Mesenteric fat pad (tissue), 1 donor: ENCODE results near the gene GRPEL2. TPM values are rescaled to one million over a fixed set of nuclear protein-coding genes. Genes with fewer than 3 reads are reported as not detected.
"Not testable (repeated sequence)": the region's sequence is repeated elsewhere in the genome, so short reads cannot be mapped to it uniquely, and the experiment has no call there.

ENCODE experiments used
- DNase-seq: peaks from one replicate; pipeline ENCODE4 v3.0.0-alpha.2; 2020; ENCODE audit warnings: low spot score
- total RNA-seq: library from RNA; stranded (reverse); fragmentation: NEBNext Ultra II Directional; extraction: Animal tissue kit (Norgen Biotek cat#: 25700); gene quantifications from one replicate; pipeline ENCODE4 v1.2.1, GENCODE V29; 2021
- donor health status: DM: yes; HTN: yes; CAD: no.

GRPEL2 gene
- total RNA-seq, 1 donor from 2014 or later, result 22.7 TPM

DNA sequence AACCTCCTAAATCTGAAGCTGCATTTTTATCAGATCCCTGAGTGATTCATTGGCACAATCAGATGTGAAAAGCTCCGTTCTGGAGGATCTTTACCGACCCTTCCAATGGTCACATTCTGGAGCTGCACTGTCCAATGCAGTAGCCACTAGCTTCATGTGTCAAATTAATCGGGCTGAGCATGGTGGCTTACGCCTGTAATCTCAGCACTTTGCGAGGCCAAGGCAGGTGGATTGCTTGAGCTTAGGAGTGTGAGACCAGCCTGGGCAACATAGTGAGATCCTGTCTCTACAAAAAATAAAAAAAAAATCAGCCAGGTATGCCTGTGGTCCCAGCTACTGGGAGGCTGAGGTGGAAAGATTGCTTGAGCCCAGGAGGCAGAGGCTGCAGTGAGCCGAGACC, 30.1 kb downstream of the GRPEL2 start:
- no peak for DNase-seq

DNA sequence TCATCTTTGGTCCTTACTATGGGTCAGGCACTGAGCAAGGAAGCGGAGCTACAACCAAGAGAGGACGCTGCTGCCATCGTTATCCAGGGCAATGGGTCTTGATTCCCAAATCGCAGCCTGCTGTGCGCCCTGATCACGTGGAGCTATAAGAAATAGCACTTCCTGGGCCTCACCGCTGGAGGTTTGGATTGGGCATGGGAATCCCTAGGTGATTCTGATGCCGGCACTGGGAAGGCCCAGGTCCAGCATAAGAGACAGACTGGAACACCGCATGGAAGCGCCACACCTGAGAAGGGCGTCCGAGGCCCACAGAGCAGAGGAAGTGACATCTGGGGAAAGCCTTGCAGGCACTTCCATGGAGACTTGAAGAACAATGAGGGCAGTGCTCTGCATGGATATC, 30.8 kb downstream of the GRPEL2 start:
- DNase-seq, result no peak

DNA sequence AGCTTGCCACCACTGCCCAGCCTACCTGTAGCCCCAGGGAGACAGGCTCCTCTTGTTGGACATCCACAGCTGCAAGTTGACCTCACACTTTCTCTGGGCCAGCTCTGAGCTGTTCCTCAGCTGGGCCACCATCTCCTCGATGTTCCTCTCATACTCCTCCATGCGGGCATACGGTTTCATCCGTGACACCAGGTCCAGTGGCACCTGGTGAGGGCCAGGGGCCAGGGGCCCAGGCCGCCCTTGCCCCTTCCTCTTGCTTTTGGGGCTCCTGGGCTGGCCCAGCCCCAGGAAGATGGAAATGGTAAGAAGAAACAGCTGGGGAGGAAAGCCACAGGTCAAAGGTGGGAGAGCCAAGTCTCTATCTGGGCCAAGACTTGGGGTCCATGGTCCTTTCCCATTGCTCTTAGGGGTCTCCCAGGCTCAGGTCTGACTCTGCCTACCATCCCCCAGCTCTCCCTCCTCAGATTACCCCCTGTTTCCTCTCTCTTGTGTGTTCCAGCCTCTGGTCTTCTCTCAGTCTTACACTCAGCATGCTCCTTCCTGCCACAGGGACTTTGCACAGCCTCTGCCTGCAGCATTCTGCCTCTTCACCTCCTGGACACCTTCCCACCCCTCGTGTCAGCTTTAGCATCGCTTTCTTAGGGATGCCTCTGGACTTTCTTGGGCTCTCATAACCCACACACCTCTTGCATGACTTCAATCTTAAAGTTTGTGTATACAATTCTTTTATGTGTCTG, 31.6 kb downstream of the GRPEL2 start:
- DNase-seq, result no peak

DNA sequence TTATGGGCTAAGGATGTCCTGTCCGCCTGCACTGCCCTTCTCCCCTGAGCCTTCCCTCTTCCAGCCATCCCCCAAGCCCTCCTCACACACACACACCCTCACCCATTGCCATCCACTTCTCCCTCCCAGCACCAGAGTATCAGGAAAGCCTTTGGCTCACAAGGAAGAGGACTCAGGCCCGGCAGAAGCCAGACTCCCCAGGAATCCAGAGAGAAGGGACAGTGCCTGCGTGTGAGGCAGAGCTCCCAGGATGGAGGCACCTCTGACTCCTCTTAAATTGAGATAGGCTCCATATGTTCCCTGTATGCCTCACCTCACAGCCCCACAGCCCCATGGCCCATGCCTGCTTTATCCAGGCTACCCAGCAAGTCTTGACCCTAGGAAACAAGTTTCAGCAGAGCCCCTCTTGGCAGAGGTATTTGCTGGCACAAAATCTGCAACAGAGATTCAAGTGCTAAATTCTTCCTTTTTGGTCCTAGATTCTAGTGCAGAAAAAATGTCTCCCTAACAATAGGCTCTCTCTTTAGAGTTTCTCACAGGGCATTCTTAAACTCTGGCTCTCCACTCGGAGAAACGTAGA, 33.0 kb downstream of the GRPEL2 start:
- peak; percentile 65 for DNase-seq

DNA sequence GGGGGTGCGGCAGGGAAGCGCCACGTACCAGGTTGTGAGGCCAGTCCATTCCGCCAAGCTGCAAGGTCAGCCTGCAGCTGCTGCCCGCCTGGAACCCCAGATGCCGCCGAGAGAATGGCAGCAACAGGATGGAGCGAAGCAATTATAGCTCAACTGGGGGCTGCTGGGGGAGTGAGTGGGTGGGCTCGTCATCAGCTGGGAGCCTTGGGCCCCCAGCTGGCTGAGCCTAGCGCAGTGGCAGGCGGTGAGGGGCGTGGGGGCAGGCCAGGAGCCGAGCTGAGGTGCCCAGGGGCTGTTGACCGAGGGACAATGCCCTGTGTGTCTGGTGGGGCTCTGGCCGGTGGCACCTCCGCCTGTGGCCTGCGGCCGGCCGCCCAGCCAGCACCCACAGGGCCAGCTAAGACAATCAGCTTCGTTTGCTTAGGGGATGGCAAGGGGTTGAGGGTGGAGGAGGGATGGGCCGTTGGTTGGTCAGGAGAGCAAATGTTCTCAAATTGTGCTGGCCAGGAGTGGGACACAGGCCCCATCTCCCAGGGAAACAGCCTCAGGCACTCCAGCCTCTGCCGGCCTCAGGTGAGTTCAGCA, 34.0 kb downstream of the GRPEL2 start, which contains the start of gene IL17B:
Gene IL17B (minus strand): TSS at position 116 of the 585 bp plus-strand sequence. CDS start 67 bp downstream, at position 49.
- peak; percentile 78 for DNase-seq

DNA sequence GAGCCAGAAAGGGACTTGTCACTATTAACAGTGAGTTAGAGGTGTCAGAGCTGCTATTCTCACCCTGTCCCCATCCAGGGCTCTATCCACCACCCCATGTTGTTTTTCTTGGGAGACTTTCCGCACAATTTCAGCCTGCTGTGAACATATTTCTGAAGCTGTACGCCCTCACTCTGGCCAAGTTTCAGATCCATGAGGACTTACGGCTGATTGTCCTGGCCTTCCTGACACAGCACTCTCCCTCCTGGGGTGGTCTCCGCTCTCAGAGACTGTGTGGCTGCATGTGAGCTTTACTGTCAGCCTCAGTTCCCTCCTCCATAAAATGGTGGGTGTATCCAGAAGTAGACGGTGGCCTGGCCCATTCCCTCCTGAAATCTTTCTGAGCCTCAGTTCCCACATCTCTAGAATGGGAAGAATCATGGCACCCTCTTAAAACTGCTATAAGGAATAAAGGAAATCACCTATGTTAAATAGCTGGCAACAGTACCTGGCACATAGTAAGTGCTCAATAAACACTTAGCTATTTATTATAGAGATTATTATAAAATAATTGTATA, 34.6 kb downstream of the GRPEL2 start:
- no peak for DNase-seq

DNA sequence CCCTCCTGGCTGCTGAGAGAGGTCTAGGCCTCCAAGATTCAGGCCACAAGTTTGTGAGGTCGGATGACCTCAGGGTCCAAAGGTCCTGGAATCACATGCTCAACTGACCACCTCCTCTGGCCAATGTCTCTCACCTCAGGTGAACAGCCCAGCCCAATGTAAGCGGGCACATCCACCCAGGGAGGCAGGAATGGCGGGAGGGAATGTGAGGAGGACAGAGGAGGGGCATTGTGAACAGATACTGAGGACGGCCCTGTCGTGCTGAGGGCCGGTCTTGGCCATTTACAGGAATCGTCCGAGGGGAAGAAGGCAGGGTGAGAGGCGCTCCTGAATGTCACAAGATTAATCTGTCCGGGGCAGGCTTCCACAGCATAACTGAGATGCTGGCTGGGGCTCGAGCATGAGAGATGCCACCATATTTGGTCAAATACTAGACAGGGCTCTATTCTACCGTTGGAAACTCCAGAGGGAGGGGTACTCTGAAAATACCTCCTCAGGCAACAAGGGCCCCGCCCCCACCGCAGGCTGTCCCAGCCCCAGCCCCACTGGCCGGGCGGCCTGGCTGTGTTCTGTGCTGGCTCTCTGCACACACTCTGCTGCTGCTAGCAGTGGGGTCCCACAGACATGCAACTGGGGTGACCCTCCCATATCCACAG, 35.3 kb downstream of the GRPEL2 start:
- DNase-seq, result no peak

DNA sequence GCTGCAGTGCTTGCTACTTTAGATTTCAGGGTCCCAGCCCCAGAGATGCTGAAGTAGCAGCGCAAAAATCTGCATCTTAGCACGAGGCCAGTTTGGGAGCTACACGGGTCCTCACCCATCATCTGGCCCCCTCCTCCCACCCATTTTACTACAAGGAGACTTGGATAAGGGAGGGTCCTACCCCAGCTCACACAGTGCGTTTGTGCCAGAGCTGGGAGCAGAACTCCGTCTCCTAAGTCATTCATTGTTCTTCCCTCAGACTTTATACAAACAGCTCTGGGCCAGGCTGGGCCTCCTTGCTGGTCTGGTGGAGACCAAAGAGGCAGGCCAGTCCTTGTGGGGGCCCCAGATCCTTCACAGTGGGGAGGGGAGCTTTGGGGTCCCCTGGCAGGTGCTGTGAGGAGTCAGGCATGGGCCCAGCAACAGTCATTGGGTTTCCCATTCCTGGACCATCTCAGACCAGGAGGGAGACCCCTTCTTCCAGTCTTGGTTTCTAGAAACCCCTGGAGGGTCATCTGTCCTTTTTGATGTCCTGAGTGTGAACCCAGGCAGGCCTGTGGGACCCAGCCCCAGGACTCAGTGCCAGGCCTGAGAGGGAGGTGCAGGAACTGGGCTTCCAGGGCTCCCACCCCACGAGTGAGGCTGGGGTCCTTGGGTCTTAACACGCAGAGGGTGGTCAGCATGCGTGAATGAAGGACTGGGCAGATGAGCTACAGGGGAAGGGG, 36.1 kb downstream of the GRPEL2 start:
- no peak for DNase-seq

DNA sequence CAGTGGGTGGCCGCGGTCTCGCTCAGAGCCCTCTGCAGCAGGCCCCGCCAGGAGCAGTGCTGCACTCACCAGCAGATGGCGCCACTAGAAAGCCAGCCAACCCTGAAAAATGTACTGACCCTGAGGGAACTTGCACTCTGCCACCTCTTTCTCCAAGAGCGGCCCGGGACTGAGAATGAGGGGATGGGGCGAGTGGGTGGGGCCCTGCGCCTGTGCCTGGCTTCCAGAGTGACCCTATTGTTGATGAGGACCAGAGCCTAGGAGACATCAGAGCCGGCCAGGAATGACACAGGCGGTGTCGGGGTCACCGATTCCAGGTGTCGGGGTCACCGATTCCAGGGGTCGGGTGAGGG, 36.7 kb downstream of the GRPEL2 start:
- DNase-seq, result peak; percentile 94

DNA sequence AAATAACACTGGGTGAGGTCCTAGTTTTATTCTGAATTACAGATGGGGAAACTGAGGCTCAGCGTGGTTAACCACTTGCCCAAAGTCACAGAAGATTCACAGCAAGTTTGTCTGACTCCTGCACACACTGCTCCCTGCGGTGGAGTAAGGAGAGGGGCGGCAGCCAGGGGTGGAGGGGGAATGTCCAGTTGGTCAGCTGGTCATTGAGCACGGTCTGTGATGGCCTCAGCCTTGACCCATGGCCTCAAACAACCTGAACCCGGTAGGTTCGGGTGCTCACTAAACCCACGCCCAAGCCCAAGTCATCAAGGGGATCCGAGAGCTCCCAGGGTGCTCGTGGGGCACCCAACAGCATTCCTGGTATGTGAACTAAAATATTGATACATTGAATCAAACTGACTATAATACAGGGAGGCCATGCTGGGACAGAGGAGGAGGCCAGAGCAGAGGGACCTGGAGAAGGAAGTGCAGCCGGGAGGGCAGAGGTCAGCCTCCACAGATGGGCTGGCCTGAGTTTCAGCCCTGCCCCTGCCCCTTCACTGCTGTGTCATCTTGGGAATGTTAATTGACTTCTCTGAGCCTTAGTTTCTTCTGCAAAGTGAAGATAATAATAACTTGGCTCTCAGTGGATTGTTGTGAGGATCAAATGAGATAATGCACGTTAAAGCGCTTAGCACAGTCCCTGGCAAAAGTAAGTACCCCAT, 37.4 kb downstream of the GRPEL2 start:
- no peak for DNase-seq

DNA sequence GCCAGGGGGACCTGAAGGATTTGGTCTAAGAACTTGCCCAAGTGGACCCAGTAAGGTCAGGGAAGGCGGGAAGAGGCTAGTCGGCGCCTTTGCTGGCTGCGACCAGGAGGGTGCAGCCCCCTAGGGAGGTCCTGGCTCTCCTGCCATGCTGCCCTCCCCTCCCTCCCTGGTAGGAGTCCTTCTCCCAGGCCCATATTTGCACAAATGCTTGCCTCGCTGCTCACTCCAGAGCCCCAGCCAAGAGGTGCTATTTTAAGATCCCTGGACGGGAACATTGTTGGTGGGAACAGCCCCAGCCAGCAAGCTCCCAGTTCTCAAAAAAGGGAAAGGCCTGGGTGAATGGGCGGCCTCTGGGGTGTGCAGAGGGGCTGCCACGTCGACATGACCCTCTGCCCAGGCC, 38.1 kb downstream of the GRPEL2 start:
- DNase-seq, result no peak

DNA sequence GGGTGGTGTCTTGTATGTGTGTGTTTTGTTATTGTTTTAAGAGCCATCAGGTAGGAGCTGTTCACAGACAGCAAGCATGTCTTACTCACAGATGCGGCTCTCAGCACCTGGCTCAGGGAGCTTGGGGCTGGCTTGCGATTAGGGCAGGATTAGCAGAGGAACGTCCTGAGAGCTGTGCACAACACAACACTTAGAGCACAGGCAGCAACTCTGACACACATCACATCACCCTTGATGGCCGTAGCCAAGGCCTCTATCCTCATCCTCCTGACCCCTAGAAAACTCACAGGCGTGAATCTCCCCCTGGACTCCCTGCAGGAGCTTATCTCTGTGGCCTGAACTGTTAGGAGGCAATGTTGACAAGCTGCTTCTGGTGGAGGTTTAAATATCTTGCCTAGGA, 40.9 kb downstream of the GRPEL2 start:
- no peak for DNase-seq

DNA sequence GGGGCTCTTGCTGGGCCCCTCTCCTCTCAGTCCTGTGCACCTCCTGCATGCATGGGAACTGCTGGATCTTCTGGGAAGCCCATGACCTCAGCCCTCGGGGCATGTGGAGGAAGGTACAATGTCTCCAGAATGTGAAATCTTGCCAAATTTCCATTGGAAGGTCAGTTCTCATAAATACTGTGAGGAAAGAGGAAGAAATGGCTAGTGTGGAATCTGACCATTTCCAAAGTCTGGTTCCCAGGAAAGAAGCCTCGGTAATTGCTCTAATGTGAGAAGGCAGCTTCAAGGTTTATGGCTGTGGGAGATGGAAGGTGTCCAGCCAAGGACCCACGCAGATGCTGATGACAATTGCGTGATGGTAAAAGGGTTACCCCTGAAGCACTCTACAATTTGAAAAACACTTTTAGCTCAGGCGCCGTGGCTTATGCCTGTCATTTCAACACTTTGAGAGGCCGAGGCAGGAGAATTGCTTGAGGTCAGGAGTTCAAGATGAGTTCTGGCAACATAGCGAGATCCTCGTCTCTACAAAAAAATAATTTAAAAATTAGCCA, 41.9 kb downstream of the GRPEL2 start:
- DNase-seq, result no peak

DNA sequence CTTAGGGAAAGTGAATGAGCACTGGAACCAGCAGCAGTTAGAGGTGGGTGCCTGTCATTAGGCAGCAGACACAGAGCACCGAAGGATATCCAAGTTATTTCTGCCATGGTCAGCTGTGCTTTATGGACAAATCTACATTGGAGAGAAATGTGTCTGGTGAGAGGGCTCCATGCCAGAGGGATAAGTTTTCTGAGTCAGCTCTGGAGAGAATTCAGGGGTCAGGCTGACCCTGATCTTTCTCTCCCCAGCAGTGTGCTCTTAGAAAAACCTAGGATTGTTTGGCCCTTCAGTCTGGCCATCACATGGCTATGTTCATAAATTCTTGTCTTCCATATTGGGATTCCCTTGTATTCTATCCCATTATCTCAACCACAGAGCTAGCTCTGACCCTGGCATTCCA, 42.7 kb downstream of the GRPEL2 start:
- DNase-seq, result no peak

DNA sequence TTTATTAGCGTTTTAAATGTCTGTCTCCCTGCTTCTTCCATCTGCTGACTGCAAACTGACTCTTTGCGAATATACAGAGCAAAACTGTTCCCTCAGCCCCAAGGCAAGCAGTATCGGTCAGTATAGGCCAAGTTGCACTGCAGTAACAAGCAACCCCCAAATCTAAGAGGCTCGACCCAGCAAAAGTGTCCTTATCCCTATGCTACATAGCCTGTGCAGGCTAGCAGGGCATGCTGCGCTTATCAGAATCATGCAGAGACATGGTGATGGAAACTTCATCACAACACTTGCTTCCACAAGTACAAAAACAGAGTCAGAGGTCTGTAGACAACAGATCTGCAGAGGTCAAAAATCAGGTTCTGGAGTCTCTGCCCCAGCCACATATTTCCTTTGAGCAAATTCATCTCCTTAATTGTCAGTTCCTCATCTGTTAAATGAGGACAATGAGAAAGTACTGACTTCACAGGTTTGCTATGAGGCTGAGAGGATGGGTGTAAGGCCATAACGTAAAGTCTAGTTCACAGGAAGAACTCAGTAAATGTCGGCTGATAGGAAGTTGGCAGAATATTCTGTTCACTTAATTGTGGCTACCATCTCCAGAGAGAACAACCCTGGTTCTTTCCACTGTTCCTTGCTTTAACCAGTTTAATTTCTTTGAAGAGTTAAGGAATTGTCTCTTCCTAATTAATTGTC, 43.3 kb downstream of the GRPEL2 start:
- no peak for DNase-seq

DNA sequence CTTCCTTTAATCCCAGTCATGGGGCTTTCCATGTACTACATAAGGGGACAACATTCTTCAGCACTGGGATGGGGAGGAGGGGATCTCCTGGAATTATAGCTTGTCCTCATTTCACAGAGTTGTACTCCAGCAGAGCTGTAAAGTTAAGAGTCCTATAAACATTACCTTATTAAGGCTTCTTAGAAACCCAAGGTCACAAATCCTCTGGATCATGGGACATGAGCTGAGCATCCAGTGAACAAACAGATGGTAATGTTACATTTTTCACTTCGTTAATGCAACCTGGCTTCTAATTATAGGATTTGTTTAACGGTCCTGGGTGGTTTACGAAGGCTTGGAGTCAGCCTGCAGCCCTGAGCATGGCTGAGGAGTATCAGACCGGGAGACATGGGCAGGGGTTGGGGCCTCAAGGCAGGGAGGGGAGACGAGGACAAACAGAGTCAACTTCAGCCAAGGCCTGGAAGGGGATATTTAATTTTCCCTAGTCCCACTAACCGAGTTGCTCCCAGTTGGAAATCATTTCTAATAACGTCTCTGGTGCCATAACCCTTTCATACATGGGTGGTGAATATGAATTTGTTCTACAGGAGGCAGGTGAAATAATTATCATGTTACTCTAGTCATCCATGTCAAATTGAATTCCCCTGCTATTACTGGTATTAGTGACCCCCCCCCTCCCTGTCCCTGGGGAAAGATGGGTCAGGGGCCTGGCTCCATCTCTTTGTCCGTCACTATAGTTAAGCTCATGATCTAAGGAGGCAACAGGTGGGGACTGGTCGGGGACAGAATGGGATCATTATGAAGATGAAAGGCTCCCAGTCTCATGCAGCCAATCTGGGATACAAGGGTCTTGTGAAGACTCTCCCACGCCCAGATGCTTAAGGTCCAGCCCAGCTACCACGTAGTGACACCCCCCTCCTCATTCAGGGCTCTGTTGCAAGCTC, 44.5 kb downstream of the GRPEL2 start:
- DNase-seq, result no peak

DNA sequence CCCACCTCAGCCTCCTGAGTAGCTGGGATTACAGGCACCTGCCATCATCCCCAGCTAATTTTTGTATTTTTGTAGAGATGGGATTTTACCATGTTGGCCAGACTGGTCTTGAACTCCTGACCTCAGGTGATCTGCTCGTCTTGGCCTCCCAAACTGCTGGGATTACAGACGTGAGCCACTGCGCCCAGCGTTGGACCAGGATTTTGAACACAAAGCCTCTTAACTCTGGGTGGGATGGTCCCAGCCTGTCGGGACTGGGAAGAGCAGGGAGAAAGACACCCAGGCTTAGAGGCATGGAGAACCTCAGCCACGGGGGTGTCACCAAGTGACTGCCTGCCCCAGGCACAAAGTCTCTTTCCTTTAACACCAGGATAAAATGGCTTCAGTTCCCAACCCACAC, 45.8 kb downstream of the GRPEL2 start:
- not testable (repeated sequence) for DNase-seq

DNA sequence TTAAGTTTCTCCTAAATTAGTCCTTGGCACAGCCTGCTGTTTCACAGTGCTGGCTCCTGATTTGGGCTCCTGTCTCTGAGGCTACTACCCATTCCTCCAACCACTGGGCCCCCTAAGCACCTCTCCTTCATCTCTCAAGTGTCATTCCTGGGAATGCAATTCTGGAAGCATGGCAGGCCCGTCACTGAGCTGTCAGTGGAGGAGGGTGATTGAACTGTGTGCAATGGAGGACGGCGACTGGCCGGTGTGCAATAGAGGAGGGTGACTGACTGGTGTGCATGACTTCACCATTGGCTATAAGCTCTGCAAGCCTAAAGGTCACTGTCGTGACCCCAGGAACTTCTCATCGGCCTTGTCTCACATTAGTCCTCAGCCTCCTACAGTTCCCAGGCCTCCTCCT, 46.2 kb downstream of the GRPEL2 start:
- no peak for DNase-seq

DNA sequence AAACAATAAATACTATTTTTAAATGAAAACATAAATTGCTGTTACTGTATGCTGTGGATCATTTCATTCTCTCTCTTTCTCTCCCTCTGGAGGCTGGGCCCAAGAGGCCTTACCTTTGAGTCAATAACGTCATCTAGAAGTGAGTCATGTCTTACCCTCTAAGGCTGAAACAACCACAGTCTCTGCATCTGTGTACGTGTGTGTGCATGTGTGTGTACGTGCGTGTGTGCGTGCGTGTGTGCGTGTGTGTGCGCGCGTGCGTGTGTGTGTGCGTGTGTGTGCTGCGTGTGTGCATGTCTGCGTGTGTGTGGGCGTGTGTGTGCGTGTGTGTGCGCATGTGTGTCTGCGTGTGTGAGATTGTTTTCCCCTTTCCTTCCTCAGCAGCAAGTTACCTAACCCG, 47.4 kb downstream of the GRPEL2 start:
- no peak for DNase-seq
